GM06990 (cell line): ENCODE measurements around the gene TKTL2.
"Not testable (repeated sequence)": the region's sequence is repeated elsewhere in the genome, so short reads cannot be mapped to it uniquely, and the experiment has no call there.

ENCODE experiments used
- DNase-seq: peaks from one replicate; pipeline ENCODE4 v3.0.0-alpha.2; 2011; ENCODE audit not compliant: insufficient read length; ENCODE audit errors: extremely low read depth
- H3K27me3 ChIP-seq: replicated peaks from 2 replicates; pipeline ENCODE4 v1.6.0; 2011; ENCODE audit warnings: low read length; ENCODE audit not compliant: control insufficient read depth, insufficient read depth
- H3K36me3 ChIP-seq: 2 replicates; pipeline ENCODE4 v1.5.1; 2011; ENCODE audit warnings: low read length; ENCODE audit not compliant: control insufficient read depth, insufficient read depth
- H3K4me3 ChIP-seq: replicated peaks from 2 replicates; pipeline ENCODE4 v1.5.1; 2011; ENCODE audit warnings: low read depth, mild to moderate bottlenecking, control low read depth, low read length
- TF ChIP-seq, protein P1 (sequence below): IDR thresholded peaks from 2 replicates; pipeline ENCODE4 v1.5.1; 2011; ENCODE audit warnings: low read length, control low read depth, mild to moderate bottlenecking, inconsistent platforms; ENCODE audit not compliant: insufficient read depth, poor library complexity, severe bottlenecking

The TKTL2 gene

DNA sequence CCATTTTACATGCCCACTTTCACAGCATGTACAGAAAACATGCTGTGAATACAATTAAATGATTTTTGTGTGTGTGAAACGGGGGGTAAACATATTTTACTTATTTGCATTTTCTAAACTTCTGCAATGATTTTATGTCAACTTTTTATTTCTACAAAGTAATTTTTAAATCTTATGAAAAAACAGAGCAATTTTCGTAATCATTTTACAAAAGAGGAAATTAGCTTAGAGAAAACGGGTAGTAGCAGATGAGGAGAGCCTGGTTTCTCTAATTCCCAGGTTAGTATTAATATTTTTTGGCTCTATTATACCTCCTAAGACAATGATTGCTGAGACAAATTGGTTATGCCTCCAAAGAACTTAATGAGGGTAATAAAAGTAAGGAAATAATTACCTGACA lies 3.2 kb downstream of the TKTL2 start:
- DNase-seq, result no peak
- TF ChIP-seq, protein P1, sequence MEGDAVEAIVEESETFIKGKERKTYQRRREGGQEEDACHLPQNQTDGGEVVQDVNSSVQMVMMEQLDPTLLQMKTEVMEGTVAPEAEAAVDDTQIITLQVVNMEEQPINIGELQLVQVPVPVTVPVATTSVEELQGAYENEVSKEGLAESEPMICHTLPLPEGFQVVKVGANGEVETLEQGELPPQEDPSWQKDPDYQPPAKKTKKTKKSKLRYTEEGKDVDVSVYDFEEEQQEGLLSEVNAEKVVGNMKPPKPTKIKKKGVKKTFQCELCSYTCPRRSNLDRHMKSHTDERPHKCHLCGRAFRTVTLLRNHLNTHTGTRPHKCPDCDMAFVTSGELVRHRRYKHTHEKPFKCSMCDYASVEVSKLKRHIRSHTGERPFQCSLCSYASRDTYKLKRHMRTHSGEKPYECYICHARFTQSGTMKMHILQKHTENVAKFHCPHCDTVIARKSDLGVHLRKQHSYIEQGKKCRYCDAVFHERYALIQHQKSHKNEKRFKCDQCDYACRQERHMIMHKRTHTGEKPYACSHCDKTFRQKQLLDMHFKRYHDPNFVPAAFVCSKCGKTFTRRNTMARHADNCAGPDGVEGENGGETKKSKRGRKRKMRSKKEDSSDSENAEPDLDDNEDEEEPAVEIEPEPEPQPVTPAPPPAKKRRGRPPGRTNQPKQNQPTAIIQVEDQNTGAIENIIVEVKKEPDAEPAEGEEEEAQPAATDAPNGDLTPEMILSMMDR, result no peak
- no peaks in the 10 kb centered on the region for H3K36me3 ChIP-seq
- H3K27me3 ChIP-seq, result no peaks in the 10 kb centered on the region
- H3K4me3 ChIP-seq, result no peak overlapping the region

DNA sequence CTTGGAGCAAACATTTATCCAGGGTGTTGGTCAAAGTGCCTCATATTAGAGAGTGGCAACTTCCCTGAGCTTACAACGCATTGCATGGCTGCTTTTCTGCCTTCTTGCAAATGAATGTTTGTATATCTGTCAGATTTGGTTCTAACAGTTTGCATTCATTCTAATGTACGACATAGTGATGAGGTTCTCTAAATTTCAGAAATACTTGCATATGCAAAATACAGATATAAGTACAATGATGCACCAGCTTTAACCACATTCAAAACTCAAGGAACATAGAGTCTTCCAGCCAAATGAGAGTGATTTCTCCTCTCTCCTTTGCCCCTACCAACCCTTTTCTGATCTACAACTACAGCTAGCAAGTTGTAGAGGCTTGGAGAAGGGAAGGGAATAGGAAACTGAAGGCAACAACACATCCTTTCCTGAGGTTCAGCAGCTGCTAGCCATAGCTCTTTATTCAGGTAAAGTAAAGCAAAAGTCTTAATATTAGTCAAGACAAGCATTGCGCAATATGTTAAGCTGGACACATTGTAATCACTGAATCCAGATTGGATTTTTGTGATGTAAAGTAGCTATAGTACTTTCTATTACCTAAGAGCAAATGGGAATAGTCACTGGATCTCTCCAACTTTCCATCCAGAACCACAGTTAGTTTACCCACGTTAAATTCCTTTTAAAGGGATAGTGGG lies 6.3 kb downstream of the TKTL2 start:
- H3K36me3 ChIP-seq, result no peaks in the 10 kb centered on the region
- H3K27me3 ChIP-seq, result no peaks in the 10 kb centered on the region
- no peak for DNase-seq
- TF ChIP-seq, protein P1, result no peak
- H3K4me3 ChIP-seq, result no peak overlapping the region

DNA sequence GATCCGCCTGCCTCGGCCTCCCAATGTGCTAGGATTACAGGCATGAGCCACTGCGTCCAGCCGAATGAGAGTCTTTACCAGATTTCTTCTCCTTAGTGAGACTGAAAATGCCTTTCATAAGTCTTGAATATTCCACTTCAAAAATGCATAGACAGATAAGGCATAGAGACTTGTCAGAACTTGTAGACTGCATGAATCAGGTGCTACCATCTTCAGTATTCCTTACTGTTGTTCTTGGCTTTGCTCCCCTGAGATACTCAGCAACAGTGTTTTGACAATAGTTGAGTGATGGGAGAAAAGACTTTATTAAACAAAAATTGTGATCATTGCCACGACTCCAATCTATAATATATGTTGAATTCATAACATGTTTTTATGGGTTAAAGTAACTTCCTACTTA lies 11.0 kb downstream of the TKTL2 start:
- TF ChIP-seq, protein P1, result no peak
- H3K36me3 ChIP-seq, result no peaks in the 10 kb centered on the region
- no peak for DNase-seq
- no peak overlapping the region for H3K4me3 ChIP-seq
- no peaks in the 10 kb centered on the region for H3K27me3 ChIP-seq

DNA sequence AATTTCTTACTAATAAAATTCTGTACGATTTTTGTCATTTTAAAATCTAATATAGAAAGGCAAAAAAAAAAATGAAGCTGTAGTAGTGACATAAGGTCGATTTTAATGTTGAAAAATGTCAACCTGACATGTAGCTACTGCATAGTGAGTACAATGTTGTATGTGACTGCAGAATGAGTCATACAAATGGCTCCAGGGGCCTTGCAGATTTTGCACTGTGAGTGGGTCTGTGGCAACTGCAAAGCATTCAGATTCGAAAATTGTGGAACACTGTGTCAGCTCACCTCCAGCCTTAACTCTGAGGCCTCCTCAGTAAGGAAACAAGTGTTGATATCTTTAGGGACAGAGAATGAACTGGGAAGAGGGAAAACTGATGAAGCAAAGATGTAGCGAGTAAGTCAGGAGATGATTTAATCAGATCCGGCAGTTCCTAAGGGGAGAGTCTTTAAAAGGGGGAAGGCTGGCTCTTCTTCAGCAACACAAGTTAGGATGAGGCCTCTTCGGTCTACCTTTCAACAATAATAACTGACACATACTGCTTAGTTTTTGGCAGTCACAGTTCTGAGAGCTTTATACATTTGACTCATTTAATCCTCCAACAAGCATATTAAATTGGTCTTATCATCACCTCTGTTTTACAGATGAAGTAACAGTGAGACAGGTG lies 24.9 kb downstream of the TKTL2 start:
- no peaks in the 10 kb centered on the region for H3K36me3 ChIP-seq
- no peak overlapping the region for H3K4me3 ChIP-seq
- H3K27me3 ChIP-seq, result no peaks in the 10 kb centered on the region
- TF ChIP-seq, protein P1, result no peak
- DNase-seq, result no peak

DNA sequence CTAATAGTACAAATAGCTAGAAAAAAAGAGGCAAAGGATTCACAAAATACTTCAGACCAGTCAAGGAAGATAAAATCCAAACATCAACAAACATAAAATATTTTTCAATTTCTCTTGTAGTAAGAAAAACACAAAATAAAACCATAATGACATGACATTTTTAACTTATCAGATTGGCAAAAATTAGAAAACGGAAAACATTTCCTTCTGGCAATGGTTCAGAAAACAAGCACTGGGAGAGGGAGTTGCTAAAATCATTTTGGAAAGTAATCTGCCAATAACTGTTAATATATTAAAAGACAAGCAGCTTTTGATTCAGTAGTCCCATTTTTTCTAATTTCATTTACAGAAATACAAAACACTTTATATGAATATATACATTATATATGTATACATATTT lies 26.1 kb downstream of the TKTL2 start:
- no peak for DNase-seq
- no peaks in the 10 kb centered on the region for H3K36me3 ChIP-seq
- H3K4me3 ChIP-seq, result no peak overlapping the region
- TF ChIP-seq, protein P1, result no peak
- no peaks in the 10 kb centered on the region for H3K27me3 ChIP-seq

DNA sequence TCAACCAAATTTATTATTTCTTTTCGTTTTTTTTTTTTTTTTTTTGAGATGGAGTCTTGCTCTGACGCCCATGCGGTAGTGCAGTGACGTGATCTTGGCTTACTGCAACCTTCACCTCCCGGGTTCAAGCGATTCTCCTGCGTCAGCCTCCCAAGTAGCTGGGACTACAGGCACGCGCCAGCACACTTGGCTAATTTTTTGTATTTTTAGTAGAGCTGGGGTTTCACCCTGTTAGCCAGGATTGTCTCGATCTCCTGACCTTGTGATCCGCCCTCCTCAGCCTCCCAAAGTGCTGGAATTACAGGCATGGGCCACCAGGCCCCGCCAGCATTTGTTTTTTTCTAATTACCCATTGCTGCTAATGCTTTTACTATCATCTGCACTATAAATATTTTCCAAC lies 26.5 kb downstream of the TKTL2 start:
- H3K4me3 ChIP-seq, H3K36me3 ChIP-seq, DNase-seq, H3K27me3 ChIP-seq: not testable (repeated sequence)
